ENCODE data around the gene FOXI1.

GRCh38 chr5:170057311-170057710 lies 48.4 kb upstream of the FOXI1 start:
- TF ChIP-seq REST (IDR thresholded peaks at IDR 0.05; ENCODE audit: insufficient read depth in 1 of 2, low read depth in 2 of 2, low read length in 2 of 2) (no peak), TAF1 (IDR thresholded peaks at IDR 0.05; ENCODE audit: borderline replicate concordance, insufficient read depth, low read length) (no peak)
